H9 (cell line): ENCODE data around the gene KIAA0513. TPM values are rescaled to one million over a fixed set of nuclear protein-coding genes. Genes with fewer than 3 reads are reported as not detected.

Experiments
- DNase-seq: peaks from one replicate; pipeline ENCODE4 v3.0.0-alpha.2; 2017
- H2AFZ ChIP-seq: one replicate; pipeline ENCODE4 v1.6.1; 2013; ENCODE audit warnings: mild to moderate bottlenecking, low read length, control low read depth, moderate library complexity
- H2AK5ac ChIP-seq: 2 replicates; pipeline ENCODE4 v1.6.1; 2013; ENCODE audit warnings: low read length, control low read depth, mixed read lengths; ENCODE audit not compliant: insufficient read length
- H2BK120ac ChIP-seq: one replicate; pipeline ENCODE4 v1.6.1; 2013; ENCODE audit warnings: low read depth, mild to moderate bottlenecking, low read length, control low read depth, inconsistent platforms; ENCODE audit not compliant: poor library complexity, severe bottlenecking
- H2BK12ac ChIP-seq: 2 replicates; pipeline ENCODE4 v1.6.1; 2013; ENCODE audit warnings: low read length, control low read depth, mixed read lengths, low read depth; ENCODE audit not compliant: insufficient read length
- H2BK15ac ChIP-seq: 2 replicates; pipeline ENCODE4 v1.6.1; 2013; ENCODE audit warnings: low read depth, low read length, control low read depth
- H2BK20ac ChIP-seq: one replicate; pipeline ENCODE4 v1.6.1; 2013; ENCODE audit warnings: low read depth, mild to moderate bottlenecking, low read length, control low read depth, inconsistent platforms; ENCODE audit not compliant: poor library complexity, severe bottlenecking
- H2BK5ac ChIP-seq: 2 replicates; pipeline ENCODE4 v1.6.1; 2013; ENCODE audit warnings: low read length, control low read depth, mixed read lengths; ENCODE audit not compliant: insufficient read length
- H3K14ac ChIP-seq: 2 replicates; pipeline ENCODE4 v1.6.1; 2013; ENCODE audit warnings: low read length, control low read depth; ENCODE audit not compliant: insufficient read depth
- H3K18ac ChIP-seq: 2 replicates; pipeline ENCODE4 v1.6.1; 2013; ENCODE audit warnings: low read depth, mild to moderate bottlenecking, mixed read lengths, low read length, control low read depth; ENCODE audit not compliant: insufficient read length
- H3K23ac ChIP-seq: 2 replicates; pipeline ENCODE4 v1.6.1; 2013; ENCODE audit warnings: low read length, control low read depth, mixed read lengths, low read depth; ENCODE audit not compliant: insufficient read length
- H3K23me2 ChIP-seq: 2 replicates; pipeline ENCODE4 v1.6.1; 2013; ENCODE audit warnings: low read depth, mild to moderate bottlenecking, mixed read lengths, low read length, control low read depth; ENCODE audit not compliant: insufficient read length, poor library complexity, severe bottlenecking
- H3K27ac ChIP-seq: 2 replicates; pipeline ENCODE4 v1.5.1; 2013; ENCODE audit warnings: low read length, control low read depth, mixed read lengths, low read depth; ENCODE audit not compliant: insufficient read length
- H3K27me3 ChIP-seq: 2 replicates; pipeline ENCODE4 v1.6.1; 2013; ENCODE audit warnings: low read length, control low read depth, inconsistent platforms; ENCODE audit not compliant: insufficient read depth
- H3K4ac ChIP-seq: 2 replicates; pipeline ENCODE4 v1.6.1; 2013; ENCODE audit warnings: low read depth, mild to moderate bottlenecking, control low read depth, inconsistent platforms, low read length, moderate library complexity
- H3K4me1 ChIP-seq: 2 replicates; pipeline ENCODE4 v1.6.1; 2013; ENCODE audit warnings: low read length, control low read depth, inconsistent platforms; ENCODE audit not compliant: insufficient read depth
- H3K4me2 ChIP-seq: 2 replicates; pipeline ENCODE4 v1.6.1; 2013; ENCODE audit warnings: low read length, control low read depth, mixed read lengths; ENCODE audit not compliant: insufficient read length, insufficient read depth
- H3K56ac ChIP-seq: 2 replicates; pipeline ENCODE4 v1.6.1; 2013; ENCODE audit warnings: low read depth, mild to moderate bottlenecking, mixed read lengths, low read length, control low read depth; ENCODE audit not compliant: insufficient read length
- H3K79me1 ChIP-seq: 2 replicates; pipeline ENCODE4 v1.6.1; 2013; ENCODE audit warnings: low read depth, mild to moderate bottlenecking, moderate library complexity, low read length, control low read depth, inconsistent platforms; ENCODE audit not compliant: insufficient read depth, poor library complexity, severe bottlenecking
- H3K79me2 ChIP-seq: 2 replicates; pipeline ENCODE4 v1.6.1; 2013; ENCODE audit warnings: low read length, control low read depth, inconsistent platforms; ENCODE audit not compliant: insufficient read depth
- H3K9ac ChIP-seq: 2 replicates; pipeline ENCODE4 v1.6.1; 2013; ENCODE audit warnings: low read length, control low read depth, mixed read lengths; ENCODE audit not compliant: insufficient read length; ENCODE audit errors: extremely low read depth
- H3K9me3 ChIP-seq: one replicate; pipeline ENCODE4 v1.6.1; 2013; ENCODE audit warnings: low read depth, low read length, inconsistent platforms; ENCODE audit not compliant: control insufficient read depth
- H3T11ph ChIP-seq: one replicate; pipeline ENCODE4 v1.6.1; 2013; ENCODE audit warnings: mild to moderate bottlenecking, low read length, control low read depth, inconsistent platforms
- H4K20me1 ChIP-seq: one replicate; pipeline ENCODE4 v1.6.1; 2013; ENCODE audit not compliant: control insufficient read depth, insufficient read length, insufficient read depth
- H4K5ac ChIP-seq: 2 replicates; pipeline ENCODE4 v1.6.1; 2013; ENCODE audit warnings: low read depth, mild to moderate bottlenecking, mixed read lengths, low read length, control low read depth; ENCODE audit not compliant: insufficient read length
- H4K8ac ChIP-seq: replicated peaks from 2 replicates; pipeline ENCODE4 v1.6.1; 2013; ENCODE audit warnings: low read length, control low read depth, mixed read lengths, low read depth; ENCODE audit not compliant: insufficient read length
- H4K91ac ChIP-seq: 2 replicates; pipeline ENCODE4 v1.6.1; 2013; ENCODE audit warnings: low read depth, mild to moderate bottlenecking, moderate library complexity, mixed read lengths, low read length, control low read depth; ENCODE audit not compliant: insufficient read length
- H3K27ac Mint-ChIP-seq, 3 experiments: 2 replicates in 2 of 3; 3 replicates in 1 of 3; pipeline ENCODE4 v1.8.0; 2020 to 2021; ENCODE audit warnings: mixed read lengths in 3 of 3, mild to moderate bottlenecking in 1 of 3, moderate library complexity in 1 of 3
- H3K27me3 Mint-ChIP-seq: 2 replicates; pipeline ENCODE4 v1.8.0; 2021; ENCODE audit warnings: low read depth, mild to moderate bottlenecking, moderate library complexity, mixed read lengths
- H3K36me3 Mint-ChIP-seq, 3 experiments: 2 replicates in 2 of 3; 3 replicates in 1 of 3; pipeline ENCODE4 v1.8.0; 2020 to 2021; ENCODE audit warnings: low read depth in 3 of 3, mixed read lengths in 3 of 3; ENCODE audit not compliant: insufficient read depth in 1 of 3
- H3K4me1 Mint-ChIP-seq, 2 experiments: 2 replicates each; pipeline ENCODE4 v1.8.0; 2020; ENCODE audit warnings: mixed read lengths in 2 of 2
- H3K4me3 Mint-ChIP-seq, 2 experiments: 2 replicates in 1 of 2; 3 replicates in 1 of 2; pipeline ENCODE4 v1.8.0; 2020 to 2021; ENCODE audit warnings: mild to moderate bottlenecking in 2 of 2, mixed read lengths in 2 of 2, moderate library complexity in 1 of 2
- H3K9me3 Mint-ChIP-seq, 2 experiments: 2 replicates in 1 of 2; 3 replicates in 1 of 2; pipeline ENCODE4 v1.8.0; 2020; ENCODE audit warnings: mild to moderate bottlenecking in 2 of 2, mixed read lengths in 2 of 2, moderate library complexity in 1 of 2
- CTCF ChIP-seq: fragments of 200-600 bp; sonication (generic); conservative IDR thresholded peaks from 3 replicates; pipeline ENCODE4 v1.8.0; 2021; ENCODE audit warnings: antibody characterized with exemption, mild to moderate bottlenecking
- WGBS: extraction: QIAGEN DNeasy Blood & Tissue Kit; methylation state at CpG from one replicate; pipeline ENCODE4 v1.1.7; 2013; ENCODE audit warnings: missing lambda C conversion rate, low lambda C conversion rate, mixed read lengths; ENCODE audit not compliant: insufficient read length; ENCODE audit errors: extremely low coverage; 5-methylcytosine and 5-hydroxymethylcytosine counted together
- total RNA-seq: library from RNA; stranded (reverse); gene quantifications from 2 replicates; pipeline ENCODE4 v1.2.1, GENCODE V29; 2021

KIAA0513 gene
- total RNA-seq, 1 experiment from 2014 or later: 4.7 TPM

- Histone ChIP-seq H3K23ac (no peak within 1 kb of the TSS), H3K4me2 (peak within 1 kb of the TSS; percentile 97), H2BK120ac (no peak within 1 kb of the TSS), H2BK5ac (peak within 1 kb of the TSS; percentile 62), H3K56ac (no peak within 1 kb of the TSS), H4K91ac (no peak within 1 kb of the TSS), H3K18ac (peak within 1 kb of the TSS; percentile 76), H3K9ac (peak within 1 kb of the TSS; percentile 81), H3T11ph (no peak within 1 kb of the TSS), H2AK5ac (no peak within 1 kb of the TSS), H2BK15ac (no peak within 1 kb of the TSS), H3K79me1 (peaks cover 7% of the 10 kb centered on the region), H3K27me3 (no peaks in the 10 kb centered on the region), H4K8ac (no peak within 1 kb of the TSS), H3K23me2 (peaks cover 7% of the 10 kb centered on the region), H3K14ac (peak within 1 kb of the TSS; percentile 73), H3K27ac (peak within 1 kb of the TSS; percentile 28), H2BK20ac (no peak within 1 kb of the TSS), H2BK12ac (no peak within 1 kb of the TSS), H3K4ac (no peak within 1 kb of the TSS), H3K79me2 (peaks cover 14% of the 10 kb centered on the region; the same call in 1 of the 2 replicates), H3K9me3 (no peaks in the 10 kb centered on the region), H4K5ac (no peak within 1 kb of the TSS), H2AFZ (no peak within 1 kb of the TSS), H3K4me1 (peaks cover 3% of the 10 kb centered on the region; the same call in 1 of the 2 replicates), H4K20me1 (no peaks in the 10 kb centered on the region)
- H3K4me1 Mint-ChIP-seq: peaks cover 7 to 11% of the 10 kb centered on the region in 2 experiments
- no CpG with 5 or more reads among the region's 86 CpGs for WGBS
- no peaks in the 10 kb centered on the region for H3K9me3 Mint-ChIP-seq
- H3K27me3 Mint-ChIP-seq: no peaks in the 10 kb centered on the region; the same call in none of the 2 replicates
- DNase-seq: peak; percentile 84
- peak within 1 kb of the TSS; percentile 98 for H3K4me3 Mint-ChIP-seq
- TF ChIP-seq CTCF: peak; percentile 14; the same call in 1 of the 3 replicates
- H3K36me3 Mint-ChIP-seq: peaks cover 0 to 2% (median 0%) of the 10 kb centered on the region in 3 experiments; a peak in 2 of 7 replicates
- peak within 1 kb of the TSS; percentile 99 for H3K27ac Mint-ChIP-seq
Measured at GRCh38 chr16:85010931-85011845, 16.4 kb upstream of the KIAA0513 start, which contains the start of gene ZDHHC7. ZDHHC7 (minus strand) TSS chr16:85011535; CDS start chr16:84990618, 20,917 bp downstream.
